Camera-type eye (tissue), 1 donor: ENCODE data around the gene KCNH2. TPM values are rescaled to one million over a fixed set of nuclear protein-coding genes. Genes with fewer than 3 reads are reported as not detected.

Experiments
- total RNA-seq: library from RNA; depleted of rRNA; stranded (reverse); fragments of >200 nt; gene quantifications from one replicate; pipeline ENCODE4 v1.2.3, GENCODE V29; 2014

KCNH2 gene
- 22.7 TPM for total RNA-seq

GRCh38 chr7:150978126-150978789, at the start of gene KCNH2:
Gene KCNH2, minus strand, starts transcription at chr7:150978321. Its CDS starts 408 bp downstream, at chr7:150977913.

GRCh38 chr7:151024435-151025056, 46.4 kb upstream of the KCNH2 start, which contains the start of gene ATG9B:
Gene ATG9B, minus strand, starts transcription at chr7:151024494. Its CDS starts 71 bp downstream, at chr7:151024423.

DNA sequence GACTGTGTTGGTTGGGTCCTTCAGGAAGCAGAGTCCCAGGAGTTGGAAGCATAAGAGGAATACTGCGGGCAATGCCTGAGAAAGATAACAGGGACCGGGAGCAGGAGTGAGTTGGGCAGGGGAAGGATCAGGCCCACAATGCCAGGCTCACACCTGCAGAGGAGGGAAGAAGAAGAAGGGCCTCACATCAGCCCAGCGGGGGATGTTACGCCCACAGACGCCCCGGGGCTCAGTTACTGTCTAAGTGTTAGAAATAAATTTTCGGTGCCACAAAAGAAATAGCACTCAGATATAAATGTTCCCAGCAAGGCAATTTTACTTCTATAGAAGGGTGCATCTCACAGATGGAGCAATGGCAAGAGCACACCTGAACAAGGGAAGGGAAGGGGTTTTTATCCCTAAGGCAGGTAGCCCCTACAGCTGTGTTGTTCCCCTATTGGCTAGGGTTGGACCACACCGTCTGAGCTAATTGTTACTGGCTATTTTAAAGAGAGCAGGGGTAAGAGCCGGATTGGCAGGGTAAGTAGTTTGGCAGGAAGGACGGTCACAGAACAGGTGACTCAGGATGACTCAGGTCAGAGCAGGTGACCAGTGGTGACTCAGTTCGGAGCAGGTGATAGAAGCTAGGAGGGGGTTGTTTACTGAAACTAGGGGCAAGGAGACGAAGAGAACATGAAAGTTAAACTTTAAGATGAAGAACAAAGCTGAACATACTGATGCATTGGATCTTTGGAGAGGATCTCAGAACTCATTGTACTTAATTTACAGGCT, 12.5 kb upstream of the KCNH2 start, which contains the start of gene NOS3:
Gene NOS3 (plus strand): TSS at position 602 of the 771 bp plus-strand sequence. CDS start 2,787 bp downstream, outside the sequence.

Other genes starting within 250 kb of the KCNH2 start
- gene GIMAP5, start 240.9 kb downstream of the KCNH2 start, total RNA-seq, result 14.8 TPM
- 30.5 TPM for gene TMEM176B, start 178.0 kb downstream of the KCNH2 start, total RNA-seq
- 15.6 TPM for gene TMEM176A, start 177.6 kb downstream of the KCNH2 start, total RNA-seq
- not detected for gene AOC1, start 125.8 kb downstream of the KCNH2 start, total RNA-seq
- gene NOS3, start 12.7 kb upstream of the KCNH2 start, total RNA-seq, result 7.9 TPM
- gene ATG9B, start 46.2 kb upstream of the KCNH2 start, total RNA-seq, result 1.9 TPM
- gene ABCB8, start 50.1 kb upstream of the KCNH2 start, total RNA-seq, result 23.3 TPM
- 4.4 TPM for gene ASIC3, start 70.2 kb upstream of the KCNH2 start, total RNA-seq
- 18.6 TPM for gene CDK5, start 79.6 kb upstream of the KCNH2 start, total RNA-seq
- 69.0 TPM for gene SLC4A2, start 81.3 kb upstream of the KCNH2 start, total RNA-seq
- 65.1 TPM for gene FASTK, start 102.5 kb upstream of the KCNH2 start, total RNA-seq
- 21.1 TPM for gene TMUB1, start 105.2 kb upstream of the KCNH2 start, total RNA-seq
- 68.7 TPM for gene AGAP3, start 108.2 kb upstream of the KCNH2 start, total RNA-seq
- gene GBX1, start 189.4 kb upstream of the KCNH2 start, total RNA-seq, result not detected
- 0.44 TPM for gene ASB10, start 208.9 kb upstream of the KCNH2 start, total RNA-seq
- gene H2BK1, start 232.2 kb upstream of the KCNH2 start, total RNA-seq, result not detected
- gene ABCF2, start 248.9 kb upstream of the KCNH2 start, total RNA-seq, result 32.5 TPM